ENCODE measurements around the gene NHEJ1.

GRCh38 chr2:219062081-219062480 is 98.5 kb downstream of the NHEJ1 start:
- TF ChIP-seq CTCF (IDR thresholded peaks at IDR 0.05; ENCODE audit: low read length) (no peak), EZH2 (IDR thresholded peaks at IDR 0.05; ENCODE audit: borderline replicate concordance, low read length) (no peak)

Measured in OCI-LY1 (cell line).